Measurements from ENCODE around the gene CIDEC.
A peak's percentile ranks its signal among the peaks of the same experiment; 100 is the strongest.

CIDEC gene

GRCh38 chr3:9879830-9880549, at the start of gene CIDEC:
Gene CIDEC, minus strand, starts transcription at chr3:9880253. Its CDS starts 1,767 bp downstream, at chr3:9878486.
- DNase-seq (ENCODE audit: low spot score): no peak

GRCh38 chr3:9928158-9928557, 48.1 kb upstream of the CIDEC start:
- DNase-seq (ENCODE audit: low spot score): no peak

- DNase-seq (ENCODE audit: low spot score): no peak
Measured at GRCh38 chr3:9918261-9919038, 38.4 kb upstream of the CIDEC start.

GRCh38 chr3:9917820-9918219, 37.8 kb upstream of the CIDEC start:
- no peak for DNase-seq (ENCODE audit: low spot score)

- no peak for DNase-seq (ENCODE audit: low spot score)
Measured at GRCh38 chr3:9916734-9917680, 37.0 kb upstream of the CIDEC start, which contains the start of gene IL17RC. Gene IL17RC, plus strand, starts transcription at chr3:9917098. Its CDS starts 218 bp downstream, at chr3:9917316.

- DNase-seq (ENCODE audit: low spot score): no peak
Measured at GRCh38 chr3:9916346-9916733, 36.3 kb upstream of the CIDEC start.

- DNase-seq (ENCODE audit: low spot score): no peak
Measured at GRCh38 chr3:9915254-9916141, 35.4 kb upstream of the CIDEC start.

GRCh38 chr3:9914559-9915253, 34.7 kb upstream of the CIDEC start:
- DNase-seq (ENCODE audit: low spot score): no peak

GRCh38 chr3:9914011-9914410, 34.0 kb upstream of the CIDEC start:
- DNase-seq (ENCODE audit: low spot score): no peak

- no peak for DNase-seq (ENCODE audit: low spot score)
Measured at GRCh38 chr3:9913601-9914000, 33.5 kb upstream of the CIDEC start.

- DNase-seq (ENCODE audit: low spot score): peak; percentile 65
Measured at GRCh38 chr3:9912294-9912935, 32.4 kb upstream of the CIDEC start.

- no peak for DNase-seq (ENCODE audit: low spot score)
Measured at GRCh38 chr3:9911863-9912262, 31.8 kb upstream of the CIDEC start.

- no peak for DNase-seq (ENCODE audit: low spot score)
Measured at GRCh38 chr3:9909221-9910013, 29.4 kb upstream of the CIDEC start.

- DNase-seq (ENCODE audit: low spot score): no peak
Measured at GRCh38 chr3:9908286-9908685, 28.2 kb upstream of the CIDEC start.

GRCh38 chr3:9906480-9906879, 26.4 kb upstream of the CIDEC start:
- no peak for DNase-seq (ENCODE audit: low spot score)

- DNase-seq (ENCODE audit: low spot score): no peak
Measured at GRCh38 chr3:9903904-9904303, 23.9 kb upstream of the CIDEC start.

GRCh38 chr3:9903238-9903624, 23.2 kb upstream of the CIDEC start:
- no peak for DNase-seq (ENCODE audit: low spot score)

GRCh38 chr3:9902372-9903237, 22.6 kb upstream of the CIDEC start, which contains the start of gene IL17RE:
Gene IL17RE, plus strand, starts transcription at chr3:9902848. Its CDS starts 85 bp downstream, at chr3:9902933.
- DNase-seq (ENCODE audit: low spot score): no peak

Data from CD4-positive, alpha-beta T cell treated with Interleukin-2 at 100 ng/mL for 4 hours (primary cell).